ENCODE results near the gene THG1L. TPM values are rescaled to one million over a fixed set of nuclear protein-coding genes. Genes with fewer than 3 reads are reported as not detected.

The THG1L gene
- total RNA-seq, 1 experiment from 2014 or later = 12.9 TPM

DNA sequence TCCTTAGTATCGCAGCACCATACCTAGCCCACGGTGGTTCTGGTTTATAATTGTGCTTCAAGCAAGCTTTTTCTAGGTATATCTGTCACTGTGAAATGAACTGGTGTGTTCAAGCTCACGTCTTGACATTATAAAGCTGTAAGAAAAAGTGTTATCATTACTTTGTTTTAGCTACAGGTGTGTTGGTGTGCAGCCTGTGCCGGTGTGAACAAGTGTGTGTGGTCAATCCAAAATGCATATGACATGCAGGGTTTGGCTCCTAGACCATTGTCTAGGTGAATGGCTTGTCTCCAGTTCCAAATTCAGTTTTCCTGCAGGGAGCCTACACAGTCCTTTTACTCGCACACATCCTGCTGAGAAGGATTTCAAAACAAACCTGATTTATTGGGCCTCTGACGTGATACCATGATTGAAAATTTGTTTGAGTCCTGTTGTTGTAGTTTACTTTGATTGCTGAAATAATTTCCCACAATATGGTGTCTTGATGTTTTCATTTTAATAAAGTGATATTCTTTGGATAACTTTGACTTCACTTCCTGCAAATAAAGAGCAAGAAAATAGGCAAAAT is 16.0 kb downstream of the THG1L start:
- Mint-ChIP-seq H3K9me3 (no peaks in the 10 kb centered on the region), H3K27me3 (ENCODE audit: low read depth) (peaks cover 18% of the 10 kb centered on the region), H3K4me3 (no peak overlapping the region), H3K36me3 (ENCODE audit: insufficient read depth in 1 of 3, low read depth in 3 of 3) (no peaks in the 10 kb centered on the region; a peak in 1 of 7 replicates), H3K27ac (peak overlapping the region in 1 of 3 experiments; percentile 31; a peak in 1 of 7 replicates), H3K4me1 (peaks cover 8 to 15% of the 10 kb centered on the region in 2 experiments)
- DNase-seq = no peak
- no peak overlapping the region for H2BK120ac ChIP-seq (ENCODE audit: low read depth, low read length, poor library complexity, severe bottlenecking)
- no peak overlapping the region for H3K14ac ChIP-seq (ENCODE audit: insufficient read depth, low read length)
- no peak overlapping the region for H2BK15ac ChIP-seq (ENCODE audit: low read depth, low read length)
- H2AK5ac ChIP-seq (ENCODE audit: insufficient read length, low read length) = no peak overlapping the region
- H3K27me3 ChIP-seq (ENCODE audit: insufficient read depth, low read length) = peaks cover 7% of the 10 kb centered on the region
- H3K4me2 ChIP-seq (ENCODE audit: insufficient read depth, insufficient read length, low read length) = no peak overlapping the region
- TF ChIP-seq CTCF (conservative IDR thresholded peaks at IDR 0.05) = no peak
- H3K79me1 ChIP-seq (ENCODE audit: insufficient read depth, low read depth, low read length, poor library complexity, severe bottlenecking) = no peaks in the 10 kb centered on the region
- H3K56ac ChIP-seq (ENCODE audit: insufficient read length, low read depth, low read length) = no peak overlapping the region
- no peaks in the 10 kb centered on the region for H4K20me1 ChIP-seq (ENCODE audit: control insufficient read depth, insufficient read depth, insufficient read length)
- WGBS (ENCODE audit: extremely low coverage, insufficient read length, low lambda C conversion rate) = no CpG with 5 or more reads among the region's 6 CpGs
- no peak overlapping the region for H2BK12ac ChIP-seq (ENCODE audit: insufficient read length, low read depth, low read length)
- H2BK5ac ChIP-seq (ENCODE audit: insufficient read length, low read length) = no peak overlapping the region
- H3K23me2 ChIP-seq (ENCODE audit: insufficient read length, low read depth, low read length, poor library complexity, severe bottlenecking) = peaks cover 9% of the 10 kb centered on the region
- H4K5ac ChIP-seq (ENCODE audit: insufficient read length, low read depth, low read length) = no peak overlapping the region
- H3K23ac ChIP-seq (ENCODE audit: insufficient read length, low read depth, low read length) = no peak overlapping the region
- no peak overlapping the region for H4K8ac ChIP-seq (replicated peaks; ENCODE audit: insufficient read length, low read depth, low read length)
- no peak overlapping the region for H3K4ac ChIP-seq (ENCODE audit: low read depth, low read length)
- no peak overlapping the region for H2AFZ ChIP-seq (ENCODE audit: low read length)
- no peak overlapping the region for H3K9ac ChIP-seq (ENCODE audit: extremely low read depth, insufficient read length, low read length)
- H2BK20ac ChIP-seq (ENCODE audit: low read depth, low read length, poor library complexity, severe bottlenecking) = no peak overlapping the region
- no peak overlapping the region for H3K18ac ChIP-seq (ENCODE audit: insufficient read length, low read depth, low read length)
- no peaks in the 10 kb centered on the region for H3K4me1 ChIP-seq (ENCODE audit: insufficient read depth, low read length)
- H3K79me2 ChIP-seq (ENCODE audit: insufficient read depth, low read length) = no peaks in the 10 kb centered on the region
- H3K9me3 ChIP-seq (ENCODE audit: control insufficient read depth, low read depth, low read length) = no peaks in the 10 kb centered on the region
- no peak overlapping the region for H3T11ph ChIP-seq (ENCODE audit: low read length)
- no peak overlapping the region for H3K27ac ChIP-seq (ENCODE audit: insufficient read length, low read depth, low read length)
- no peak overlapping the region for H4K91ac ChIP-seq (ENCODE audit: insufficient read length, low read depth, low read length)
